ENCODE data around the gene CCDC191.
A peak's percentile ranks its signal among the peaks of the same experiment; 100 is the strongest.

Gene CCDC191

GRCh38 chr3:114056130-114057010, at the start of gene CCDC191, which contains the start of gene QTRT2:
TSS of gene CCDC191 (minus strand) at chr3:114056526. CDS start at chr3:114056466, 60 bp downstream.
TSS of gene QTRT2 (plus strand) at chr3:114056737. CDS start at chr3:114065258, 8,521 bp downstream.
- DNase-seq = peak; percentile 97

GRCh38 chr3:114104414-114104813, 48.1 kb upstream of the CCDC191 start:
- DNase-seq = no peak

- no peak for DNase-seq
Observed at GRCh38 chr3:114103858-114104257, 47.5 kb upstream of the CCDC191 start.

GRCh38 chr3:114103181-114103580, 46.9 kb upstream of the CCDC191 start:
- no peak for DNase-seq

GRCh38 chr3:114101101-114101500, 44.8 kb upstream of the CCDC191 start:
- no peak for DNase-seq

- no peak for DNase-seq
Observed at GRCh38 chr3:114095796-114096195, 39.5 kb upstream of the CCDC191 start.

- DNase-seq = no peak
Observed at GRCh38 chr3:114093596-114093995, 37.3 kb upstream of the CCDC191 start.

GRCh38 chr3:114093016-114093380, 36.7 kb upstream of the CCDC191 start:
- no peak for DNase-seq

GRCh38 chr3:114092151-114093015, 36.1 kb upstream of the CCDC191 start:
- DNase-seq = no peak

GRCh38 chr3:114089675-114090074, 33.3 kb upstream of the CCDC191 start:
- DNase-seq = no peak

GRCh38 chr3:114086356-114086755, 30.0 kb upstream of the CCDC191 start:
- DNase-seq = no peak

GRCh38 chr3:114083112-114083511, 26.8 kb upstream of the CCDC191 start:
- DNase-seq = no peak

GRCh38 chr3:114081037-114081436, 24.7 kb upstream of the CCDC191 start:
- no peak for DNase-seq

GRCh38 chr3:114080201-114080600, 23.9 kb upstream of the CCDC191 start:
- no peak for DNase-seq

- no peak for DNase-seq
Observed at GRCh38 chr3:114079761-114080160, 23.4 kb upstream of the CCDC191 start.

GRCh38 chr3:114078126-114078525, 21.8 kb upstream of the CCDC191 start:
- no peak for DNase-seq

- no peak for DNase-seq
Observed at GRCh38 chr3:114076711-114077110, 20.4 kb upstream of the CCDC191 start.

- DNase-seq = no peak
Observed at GRCh38 chr3:114071786-114072185, 15.5 kb upstream of the CCDC191 start.

- no peak for DNase-seq
Observed at GRCh38 chr3:114068336-114068735, 12.0 kb upstream of the CCDC191 start.

- no peak for DNase-seq
Observed at GRCh38 chr3:114067804-114068203, 11.5 kb upstream of the CCDC191 start.

GRCh38 chr3:114060906-114061655, 4.8 kb upstream of the CCDC191 start:
- no peak for DNase-seq

- DNase-seq = no peak
Observed at GRCh38 chr3:114058646-114059045, 2.3 kb upstream of the CCDC191 start.

- no peak for DNase-seq
Observed at GRCh38 chr3:114057011-114057347, 653 bp upstream of the CCDC191 start.

Measured in NCI-H345 (cell line).